HUES64 (cell line): ENCODE results near the gene MBNL2.

ENCODE experiments used
- H3K27ac ChIP-seq: 2 replicates; pipeline ENCODE4 v1.7.0; 2013; ENCODE audit warnings: low read depth, low read length, inconsistent platforms
- H3K27me3 ChIP-seq: 2 replicates; pipeline ENCODE4 v1.6.1; 2013; ENCODE audit warnings: mild to moderate bottlenecking, low read length; ENCODE audit not compliant: insufficient read depth
- H3K36me3 ChIP-seq: 2 replicates; pipeline ENCODE4 v1.6.1; 2013; ENCODE audit warnings: mild to moderate bottlenecking, low read length; ENCODE audit not compliant: insufficient read depth
- H3K4me1 ChIP-seq: 2 replicates; pipeline ENCODE4 v1.6.1; 2013; ENCODE audit warnings: mild to moderate bottlenecking, low read length, moderate library complexity; ENCODE audit not compliant: insufficient read depth
- H3K4me3 ChIP-seq: 2 replicates; pipeline ENCODE4 v1.5.1; 2013; ENCODE audit warnings: mild to moderate bottlenecking, low read length, moderate library complexity
- H3K9ac ChIP-seq: 2 replicates; pipeline ENCODE4 v1.6.1; 2013; ENCODE audit warnings: mild to moderate bottlenecking, low read depth, low read length
- H3K9me3 ChIP-seq: 2 replicates; pipeline ENCODE4 v1.6.1; 2013; ENCODE audit warnings: low read depth, low read length; ENCODE audit not compliant: insufficient read depth
- WGBS: fragments of 150-250, 120-280 bp; methylation state at CpG from one replicate; pipeline ENCODE4 v1.1.7; 2013; ENCODE audit warnings: missing lambda C conversion rate; 5-methylcytosine and 5-hydroxymethylcytosine counted together

MBNL2 gene

GRCh38 chr13:97289514-97290298 lies 67.6 kb downstream of the MBNL2 start:
- H3K9me3 ChIP-seq: no peaks in the 10 kb centered on the region
- no peaks in the 10 kb centered on the region for H3K36me3 ChIP-seq
- H3K4me1 ChIP-seq: no peaks in the 10 kb centered on the region
- no peak overlapping the region for H3K4me3 ChIP-seq
- H3K9ac ChIP-seq: no peak overlapping the region
- H3K27me3 ChIP-seq: no peaks in the 10 kb centered on the region
- no peak overlapping the region for H3K27ac ChIP-seq
- 92% methylated on average over 4 of the region's 4 CpGs for WGBS

- H3K36me3 ChIP-seq: no peaks in the 10 kb centered on the region
- no peak overlapping the region for H3K9ac ChIP-seq
- WGBS: 91% methylated on average over 3 of the region's 5 CpGs
- no peak overlapping the region for H3K27ac ChIP-seq
- no peaks in the 10 kb centered on the region for H3K27me3 ChIP-seq
- no peak overlapping the region for H3K4me3 ChIP-seq
- no peaks in the 10 kb centered on the region for H3K4me1 ChIP-seq
- H3K9me3 ChIP-seq: no peaks in the 10 kb centered on the region
Measured at GRCh38 chr13:97295283-97296182, 73.4 kb downstream of the MBNL2 start.

- Histone ChIP-seq H3K27me3 (no peaks in the 10 kb centered on the region), H3K9me3 (no peaks in the 10 kb centered on the region), H3K27ac (no peak overlapping the region), H3K9ac (no peak overlapping the region), H3K4me1 (no peaks in the 10 kb centered on the region), H3K4me3 (no peak overlapping the region), H3K36me3 (no peaks in the 10 kb centered on the region)
Measured at GRCh38 chr13:97296740-97297139, 74.6 kb downstream of the MBNL2 start.

GRCh38 chr13:97298816-97299215 lies 76.7 kb downstream of the MBNL2 start:
- Histone ChIP-seq H3K4me3 (no peak overlapping the region), H3K9me3 (no peaks in the 10 kb centered on the region), H3K27me3 (no peaks in the 10 kb centered on the region), H3K27ac (no peak overlapping the region), H3K9ac (no peak overlapping the region), H3K4me1 (no peaks in the 10 kb centered on the region), H3K36me3 (no peaks in the 10 kb centered on the region)
- WGBS: 100% methylated on average over 1 of the region's 1 CpG

- H3K36me3 ChIP-seq: no peaks in the 10 kb centered on the region
- no peaks in the 10 kb centered on the region for H3K27me3 ChIP-seq
- H3K4me1 ChIP-seq: no peaks in the 10 kb centered on the region
- no peak overlapping the region for H3K27ac ChIP-seq
- H3K9me3 ChIP-seq: no peaks in the 10 kb centered on the region
- 90% methylated on average over 1 of the region's 3 CpGs for WGBS
- H3K9ac ChIP-seq: no peak overlapping the region
- H3K4me3 ChIP-seq: no peak overlapping the region
Measured at GRCh38 chr13:97300871-97301270, 78.7 kb downstream of the MBNL2 start.

- Histone ChIP-seq H3K27ac (no peak overlapping the region), H3K9ac (no peak overlapping the region), H3K27me3 (no peaks in the 10 kb centered on the region), H3K36me3 (no peaks in the 10 kb centered on the region), H3K9me3 (no peaks in the 10 kb centered on the region), H3K4me3 (no peak overlapping the region), H3K4me1 (no peaks in the 10 kb centered on the region)
- 96% methylated on average over 8 of the region's 8 CpGs for WGBS
Measured at GRCh38 chr13:97301382-97302095, 79.4 kb downstream of the MBNL2 start.

GRCh38 chr13:97302611-97303010 lies 80.5 kb downstream of the MBNL2 start:
- Histone ChIP-seq H3K4me1 (peaks cover under 1% of the 10 kb centered on the region; the same call in 1 of the 2 replicates), H3K36me3 (no peaks in the 10 kb centered on the region), H3K4me3 (no peak overlapping the region), H3K9me3 (no peaks in the 10 kb centered on the region), H3K27me3 (no peaks in the 10 kb centered on the region), H3K9ac (no peak overlapping the region), H3K27ac (no peak overlapping the region)
- WGBS: 84% methylated on average over 1 of the region's 3 CpGs

- H3K9me3 ChIP-seq: no peaks in the 10 kb centered on the region
- no peaks in the 10 kb centered on the region for H3K36me3 ChIP-seq
- no peak overlapping the region for H3K4me3 ChIP-seq
- H3K4me1 ChIP-seq: peaks cover 13% of the 10 kb centered on the region; the same call in 1 of the 2 replicates
- H3K27me3 ChIP-seq: no peaks in the 10 kb centered on the region
- H3K9ac ChIP-seq: no peak overlapping the region
- no peak overlapping the region for H3K27ac ChIP-seq
- 76% methylated on average over 1 of the region's 1 CpG for WGBS
Measured at GRCh38 chr13:97306106-97306505, 84.0 kb downstream of the MBNL2 start.

- Histone ChIP-seq H3K27ac (no peak overlapping the region), H3K4me3 (no peak overlapping the region), H3K27me3 (no peaks in the 10 kb centered on the region), H3K36me3 (no peaks in the 10 kb centered on the region), H3K4me1 (peaks cover 13% of the 10 kb centered on the region; the same call in 1 of the 2 replicates), H3K9me3 (no peaks in the 10 kb centered on the region), H3K9ac (no peak overlapping the region)
Measured at GRCh38 chr13:97306645-97307044, 84.5 kb downstream of the MBNL2 start.

GRCh38 chr13:97307118-97307881 lies 85.2 kb downstream of the MBNL2 start:
- Histone ChIP-seq H3K4me3 (no peak overlapping the region), H3K9me3 (no peaks in the 10 kb centered on the region), H3K27ac (no peak overlapping the region), H3K4me1 (peaks cover 13% of the 10 kb centered on the region; the same call in 1 of the 2 replicates), H3K36me3 (no peaks in the 10 kb centered on the region), H3K9ac (no peak overlapping the region; the same call in 1 of the 2 replicates), H3K27me3 (no peaks in the 10 kb centered on the region)
- WGBS: 96% methylated on average over 6 of the region's 7 CpGs
